ENCODE data around the gene CLDND1.

Gene CLDND1

GRCh38 chr3:98557324-98558010, 34.8 kb upstream of the CLDND1 start:
- no peak for DNase-seq (ENCODE audit: extremely low spot score)
- CTCF ChIA-PET, result interaction anchor here (0.9 to 3.2 kb wide), 8 partner anchors 8 to 44 kb away, joined by 3 to 14 read pairs (median 7); partner anchors contain the start of gene CLDND1
- TF ChIP-seq CTCF (IDR thresholded peaks at IDR 0.05; ENCODE audit: control extremely low read depth, extremely low read depth, low read depth, missing control alignments), result no peak
- POLR2A ChIA-PET, result interaction anchor here (0.8 to 4.8 kb wide), 5 partner anchors 7 to 35 kb away, joined by 3 to 43 read pairs (median 6); partner anchors contain the start of genes CLDND1 and GPR15

GRCh38 chr3:98556164-98557130, 33.7 kb upstream of the CLDND1 start:
- POLR2A ChIA-PET, result interaction anchor here (0.7 to 4.8 kb wide), 7 partner anchors 8 to 34 kb away, joined by 3 to 43 read pairs (median 6); partner anchors contain the start of genes CLDND1 and GPR15
- peak; percentile 54 for DNase-seq (ENCODE audit: extremely low spot score)
- TF ChIP-seq CTCF (IDR thresholded peaks at IDR 0.05; ENCODE audit: control extremely low read depth, extremely low read depth, low read depth, missing control alignments), result no peak
- CTCF ChIA-PET, result interaction anchor here (0.9 to 3.2 kb wide), 11 partner anchors 7 to 208 kb away, joined by 3 to 14 read pairs (median 4); no protein-coding TSS in a partner anchor

GRCh38 chr3:98555025-98555379, 32.3 kb upstream of the CLDND1 start:
- no peak for TF ChIP-seq CTCF (IDR thresholded peaks at IDR 0.05; ENCODE audit: control extremely low read depth, extremely low read depth, low read depth, missing control alignments)
- no peak for DNase-seq (ENCODE audit: extremely low spot score)
- ChIA-PET POLR2A (interaction anchor here (0.8 to 4.8 kb wide), 5 partner anchors 9 to 32 kb away, joined by 3 to 43 read pairs (median 4); partner anchors contain the start of genes CLDND1 and GPR15), CTCF (interaction anchor here (1.0 to 3.2 kb wide), 9 partner anchors 9 to 46 kb away, joined by 3 to 14 read pairs (median 5); no protein-coding TSS in a partner anchor)

- CTCF ChIA-PET, result interaction anchor here (1.0 to 3.2 kb wide), 9 partner anchors 9 to 47 kb away, joined by 3 to 14 read pairs (median 5); no protein-coding TSS in a partner anchor
- POLR2A ChIA-PET, result interaction anchor here (0.8 to 4.8 kb wide), 4 partner anchors 10 to 32 kb away, joined by 3 to 43 read pairs (median 11); partner anchors contain the start of genes CLDND1 and GPR15
- TF ChIP-seq CTCF (IDR thresholded peaks at IDR 0.05; ENCODE audit: control extremely low read depth, extremely low read depth, low read depth, missing control alignments), result no peak
- no peak for DNase-seq (ENCODE audit: extremely low spot score)
These were observed 31.9 kb upstream of the CLDND1 start for GRCh38 chr3:98554580-98554979.

- CTCF ChIA-PET, result interaction anchor here (1.0 to 5.3 kb wide), 5 partner anchors 11 to 25 kb away, joined by 3 to 27 read pairs (median 4); no protein-coding TSS in a partner anchor
- DNase-seq (ENCODE audit: extremely low spot score), result no peak
- POLR2A ChIA-PET, result interaction anchor here (0.5 to 5.3 kb wide), 4 partner anchors 11 to 207 kb away, joined by 3 to 52 read pairs (median 5); no protein-coding TSS in a partner anchor
- no peak for TF ChIP-seq CTCF (IDR thresholded peaks at IDR 0.05; ENCODE audit: control extremely low read depth, extremely low read depth, low read depth, missing control alignments)
These were observed 31.1 kb upstream of the CLDND1 start for GRCh38 chr3:98553753-98554152.

Data from GM10248 (cell line).